Medulla oblongata (tissue), 1 donor: ENCODE measurements around the gene AOPEP.

Experiments used
- DNase-seq: peaks from one replicate; pipeline ENCODE4 v3.0.0-alpha.2; 2015; ENCODE audit errors: extremely low spot score

AOPEP gene

GRCh38 chr9:94714494-94714893 is 12.0 kb upstream of the AOPEP start:
- DNase-seq = no peak

- DNase-seq = no peak
Measured at GRCh38 chr9:94717761-94718160, 8.7 kb upstream of the AOPEP start.

GRCh38 chr9:94718936-94719335 is 7.6 kb upstream of the AOPEP start:
- DNase-seq = no peak

- no peak for DNase-seq
Measured at GRCh38 chr9:94719878-94720277, 6.6 kb upstream of the AOPEP start.

- peak; percentile 55 for DNase-seq
Measured at GRCh38 chr9:94720846-94721549, 5.5 kb upstream of the AOPEP start.

GRCh38 chr9:94721754-94722153 is 4.7 kb upstream of the AOPEP start:
- no peak for DNase-seq

- no peak for DNase-seq
Measured at GRCh38 chr9:94725293-94725692, 1.2 kb upstream of the AOPEP start.

GRCh38 chr9:94728719-94729118 is 2.2 kb downstream of the AOPEP start:
- no peak for DNase-seq

- DNase-seq = no peak
Measured at GRCh38 chr9:94729199-94729598, 2.7 kb downstream of the AOPEP start.

GRCh38 chr9:94734054-94734754 is 7.7 kb downstream of the AOPEP start:
- no peak for DNase-seq

- no peak for DNase-seq
Measured at GRCh38 chr9:94736759-94737158, 10.3 kb downstream of the AOPEP start.

GRCh38 chr9:94740145-94740840 is 13.8 kb downstream of the AOPEP start:
- DNase-seq = peak; percentile 61

- DNase-seq = no peak
Measured at GRCh38 chr9:94741866-94742265, 15.4 kb downstream of the AOPEP start.

- DNase-seq = no peak
Measured at GRCh38 chr9:94743035-94743954, 16.8 kb downstream of the AOPEP start.

- DNase-seq = no peak
Measured at GRCh38 chr9:94745806-94746540, 19.5 kb downstream of the AOPEP start.

- no peak for DNase-seq
Measured at GRCh38 chr9:94746541-94747370, 20.3 kb downstream of the AOPEP start.

GRCh38 chr9:94754976-94755475 is 28.5 kb downstream of the AOPEP start:
- no peak for DNase-seq

GRCh38 chr9:94757158-94757557 is 30.7 kb downstream of the AOPEP start:
- DNase-seq = peak; percentile 19

GRCh38 chr9:94758031-94758430 is 31.5 kb downstream of the AOPEP start:
- no peak for DNase-seq

- no peak for DNase-seq
Measured at GRCh38 chr9:94758880-94759279, 32.4 kb downstream of the AOPEP start.
